Measurements from ENCODE around the gene NPHP4.
A peak's percentile ranks its signal among the peaks of the same experiment; 100 is the strongest.

NPHP4 gene

GRCh38 chr1:5988596-5989285 lies 3.5 kb downstream of the NPHP4 start:
- no peak for DNase-seq

- no peak for DNase-seq
Measured at GRCh38 chr1:5986018-5986417, 6.2 kb downstream of the NPHP4 start.

DNA sequence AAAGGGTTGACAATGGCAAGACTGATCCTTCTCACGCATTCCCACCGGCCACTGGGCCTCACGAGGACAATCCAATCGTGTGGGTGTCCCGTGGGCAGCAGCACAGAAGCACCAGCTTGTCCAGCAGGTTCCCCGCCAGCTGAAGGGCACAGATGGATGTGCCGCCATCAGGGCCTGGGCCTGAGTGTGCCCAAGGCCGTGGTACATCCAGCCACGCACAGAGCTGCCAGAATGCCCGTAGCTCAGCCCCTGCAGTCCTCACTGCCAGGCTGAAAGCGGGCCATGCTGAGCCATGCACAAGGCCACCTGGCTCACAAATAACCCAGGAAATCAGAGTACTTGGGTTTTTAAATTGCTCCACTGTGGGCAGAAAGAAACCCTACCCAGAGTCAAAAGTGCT lies 7.0 kb downstream of the NPHP4 start:
- no peak for DNase-seq

- no peak for DNase-seq
Measured at GRCh38 chr1:5983361-5984103, 8.7 kb downstream of the NPHP4 start.

- no peak for DNase-seq
Measured at GRCh38 chr1:5982868-5983267, 9.4 kb downstream of the NPHP4 start.

DNA sequence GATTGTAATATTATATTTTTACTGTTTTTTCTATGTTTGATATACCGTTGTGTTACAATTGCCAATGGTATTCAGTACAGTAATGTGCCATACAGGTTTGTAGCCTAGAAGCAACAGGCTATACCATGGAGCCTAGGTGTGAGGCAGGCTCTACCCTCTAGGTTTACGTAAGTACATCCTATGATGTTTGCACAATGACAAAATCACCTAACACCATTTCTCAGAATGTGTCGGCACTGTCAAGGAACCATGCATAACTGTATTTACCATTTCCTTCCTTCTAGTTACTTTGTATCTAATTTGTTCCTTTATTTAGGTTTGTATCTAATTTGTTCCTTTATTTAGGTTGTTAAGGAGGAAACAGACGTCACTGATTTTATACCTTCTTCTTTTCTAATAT lies 9.9 kb downstream of the NPHP4 start:
- DNase-seq: no peak

DNA sequence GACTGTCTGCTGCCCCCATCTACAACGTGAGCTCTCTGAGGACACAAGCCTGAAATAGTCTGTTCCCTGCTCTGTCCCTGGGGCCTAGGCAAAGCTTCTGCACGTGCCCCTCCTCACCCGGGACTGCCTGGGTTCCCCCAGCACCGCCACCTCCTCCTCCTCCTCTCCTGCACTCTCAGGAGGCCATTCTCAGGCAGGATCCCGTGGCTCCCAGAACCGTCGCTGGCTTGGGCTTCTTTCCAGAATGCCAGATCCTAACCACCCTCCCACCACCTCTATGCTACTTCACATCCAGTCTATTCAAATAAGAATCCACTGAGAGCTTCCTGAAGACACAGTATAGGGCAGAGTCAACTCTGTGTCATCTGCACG lies 11.2 kb downstream of the NPHP4 start:
- no peak for DNase-seq

DNA sequence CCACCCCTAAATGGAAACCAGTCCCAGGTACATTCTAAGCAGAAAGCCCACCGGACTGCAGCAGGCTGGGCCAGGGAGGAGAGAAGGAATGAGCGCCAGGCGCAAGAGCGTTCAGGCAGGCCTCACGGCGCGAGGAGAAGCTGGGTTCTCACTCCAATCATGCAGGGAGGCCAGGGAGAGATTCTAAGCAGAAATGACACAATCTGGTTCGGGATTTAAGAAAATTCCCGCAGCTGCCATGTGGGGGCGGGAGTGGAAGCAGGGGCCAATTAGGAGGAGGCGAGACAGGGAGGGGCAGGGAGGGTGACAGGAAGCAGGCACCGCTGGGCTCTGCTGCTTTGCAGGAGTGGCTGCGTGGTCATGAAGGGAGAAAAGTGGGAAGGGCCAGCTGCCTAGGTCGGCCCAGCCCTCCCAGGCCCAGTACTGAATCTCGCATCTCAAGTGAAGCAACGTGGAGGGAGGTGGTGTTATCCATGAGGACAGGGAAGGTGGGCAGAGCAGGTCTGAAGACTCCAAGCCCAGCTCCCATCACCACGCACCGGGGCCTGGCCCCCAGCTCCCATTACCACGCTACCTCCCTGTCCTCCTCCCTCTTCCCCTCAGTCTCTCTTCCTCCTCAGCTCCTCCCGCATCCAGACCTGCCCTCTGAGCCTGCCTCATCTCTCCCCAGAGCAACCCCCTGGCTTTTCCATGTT lies 11.8 kb downstream of the NPHP4 start:
- no peak for DNase-seq

- no peak for DNase-seq
Measured at GRCh38 chr1:5979536-5980313, 12.5 kb downstream of the NPHP4 start.

GRCh38 chr1:5978452-5978851 lies 13.8 kb downstream of the NPHP4 start:
- no peak for DNase-seq

- no peak for DNase-seq
Measured at GRCh38 chr1:5977494-5978444, 14.5 kb downstream of the NPHP4 start.

DNA sequence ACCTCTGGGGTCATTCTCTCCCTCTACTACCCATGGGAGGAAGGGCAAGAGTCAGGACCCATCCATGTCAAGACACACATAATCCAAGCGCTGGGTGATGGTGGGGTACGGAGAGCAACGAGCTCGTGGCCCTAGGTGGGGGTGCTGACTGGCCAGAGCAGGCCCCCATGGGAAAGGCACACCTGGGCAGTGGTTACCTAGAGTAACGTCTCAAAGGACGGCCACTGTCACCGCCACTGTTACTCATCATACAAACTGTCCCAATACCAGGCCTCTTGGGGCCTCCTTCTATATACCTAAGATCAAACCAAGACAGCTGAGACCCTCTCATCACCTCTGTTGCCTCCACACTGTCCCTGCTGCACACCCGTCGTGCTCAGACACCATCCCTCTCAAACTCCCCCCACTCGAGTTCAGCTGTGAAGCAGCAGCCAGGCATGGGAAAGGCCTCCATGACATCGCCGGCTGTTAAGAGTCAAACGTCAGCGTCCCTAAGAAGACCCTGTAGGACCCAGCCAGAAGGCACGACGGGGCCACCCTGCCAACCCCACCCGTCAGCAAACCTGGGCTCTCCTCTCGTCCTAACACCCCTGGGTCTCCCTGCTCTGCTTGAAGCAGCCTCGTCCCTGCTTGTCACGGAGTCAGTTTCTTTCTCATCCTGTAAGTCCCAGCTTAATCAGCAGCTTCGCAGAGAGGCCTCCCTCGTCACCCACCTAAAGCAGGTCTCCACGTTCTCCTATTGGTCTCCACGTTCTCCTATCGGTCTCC lies 15.3 kb downstream of the NPHP4 start:
- DNase-seq: no peak

DNA sequence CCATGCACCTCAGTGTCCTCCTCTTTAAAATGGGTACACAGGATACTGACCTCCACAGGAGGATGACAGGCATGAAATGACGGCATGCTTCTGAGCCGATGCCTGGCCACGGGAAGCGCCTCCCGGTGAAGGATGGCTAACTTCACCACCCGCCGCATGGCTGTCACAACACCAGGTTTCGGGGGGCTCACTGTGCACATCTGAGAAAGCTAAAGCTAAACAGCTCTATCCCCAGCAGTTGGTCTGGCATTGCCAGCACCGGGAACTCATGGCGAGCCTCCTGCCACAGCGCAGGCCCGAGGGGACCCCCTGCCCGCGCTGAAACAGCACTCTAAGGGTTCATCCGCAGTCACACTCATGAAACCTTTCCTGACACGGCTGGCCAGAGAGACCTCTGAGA lies 16.0 kb downstream of the NPHP4 start:
- no peak for DNase-seq

DNA sequence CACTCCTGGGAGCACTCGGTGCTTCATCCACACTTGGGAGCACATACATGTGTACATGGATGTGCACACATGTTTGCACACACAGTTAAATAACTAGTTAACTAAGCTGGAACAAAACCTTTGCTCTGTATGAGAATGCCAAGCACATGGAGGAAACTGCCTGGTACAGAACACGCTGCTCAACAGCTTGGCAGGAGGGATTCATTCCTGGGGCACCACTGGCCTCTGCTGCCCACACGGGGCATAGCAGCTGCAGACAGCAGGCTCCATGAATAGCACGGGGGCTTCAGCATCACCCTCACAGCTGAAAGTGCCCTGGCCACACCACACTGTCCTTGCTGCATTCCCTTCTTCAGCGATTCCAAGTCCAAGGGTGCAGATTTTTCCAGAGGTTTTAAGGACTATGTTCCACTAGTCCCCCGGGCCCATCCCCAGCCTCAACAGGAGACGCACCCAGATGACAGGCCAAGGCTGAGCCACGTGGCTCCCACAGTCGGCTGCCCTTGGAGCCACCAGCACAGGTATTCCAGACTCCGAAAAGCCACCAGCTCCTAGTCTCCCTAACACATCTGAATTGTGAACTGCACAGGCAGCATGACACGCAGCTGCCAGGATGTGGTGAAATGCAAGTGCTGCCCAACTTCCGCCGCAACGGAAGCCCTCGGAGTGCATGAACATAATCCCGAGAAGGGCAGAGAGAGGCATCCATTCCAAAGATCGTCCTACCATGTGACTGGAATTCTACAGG lies 16.9 kb downstream of the NPHP4 start:
- no peak for DNase-seq

GRCh38 chr1:5974631-5975030 lies 17.6 kb downstream of the NPHP4 start:
- no peak for DNase-seq

GRCh38 chr1:5973771-5974170 lies 18.5 kb downstream of the NPHP4 start:
- no peak for DNase-seq

- no peak for DNase-seq
Measured at GRCh38 chr1:5972198-5972520, 20.1 kb downstream of the NPHP4 start.

DNA sequence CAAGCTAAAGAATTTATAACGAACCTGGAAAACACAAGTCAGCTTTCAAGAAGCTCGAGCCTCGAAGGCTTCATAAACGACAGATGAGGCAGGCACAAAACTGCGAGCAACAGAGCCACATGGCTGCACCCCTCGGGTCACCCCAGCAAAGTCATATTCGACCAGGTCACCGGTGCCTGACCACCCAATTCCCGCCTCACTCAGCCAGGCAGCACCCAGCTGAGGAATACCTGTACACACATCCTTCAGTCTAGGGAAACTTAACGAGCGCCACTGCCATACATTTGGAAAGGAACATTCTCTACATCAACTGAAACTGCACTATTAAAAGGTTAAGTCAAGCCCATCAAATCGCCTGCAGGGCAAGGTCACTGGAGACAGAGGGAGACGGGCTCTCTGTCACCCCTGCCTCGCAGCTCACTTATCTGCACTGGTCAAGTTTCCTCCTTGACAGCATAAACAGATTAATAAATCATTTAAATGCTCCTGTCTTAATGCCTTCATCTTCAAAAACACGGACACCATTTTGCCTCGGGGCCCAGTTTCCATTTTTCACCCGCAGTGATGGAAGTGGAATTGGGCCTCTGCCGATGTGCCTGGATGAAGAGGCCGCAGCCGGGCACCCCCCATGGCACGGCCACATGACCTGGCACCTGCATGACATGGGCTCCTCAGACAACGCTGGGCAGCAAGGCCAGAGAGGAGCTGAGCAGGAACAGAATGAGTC lies 20.6 kb downstream of the NPHP4 start:
- no peak for DNase-seq

DNA sequence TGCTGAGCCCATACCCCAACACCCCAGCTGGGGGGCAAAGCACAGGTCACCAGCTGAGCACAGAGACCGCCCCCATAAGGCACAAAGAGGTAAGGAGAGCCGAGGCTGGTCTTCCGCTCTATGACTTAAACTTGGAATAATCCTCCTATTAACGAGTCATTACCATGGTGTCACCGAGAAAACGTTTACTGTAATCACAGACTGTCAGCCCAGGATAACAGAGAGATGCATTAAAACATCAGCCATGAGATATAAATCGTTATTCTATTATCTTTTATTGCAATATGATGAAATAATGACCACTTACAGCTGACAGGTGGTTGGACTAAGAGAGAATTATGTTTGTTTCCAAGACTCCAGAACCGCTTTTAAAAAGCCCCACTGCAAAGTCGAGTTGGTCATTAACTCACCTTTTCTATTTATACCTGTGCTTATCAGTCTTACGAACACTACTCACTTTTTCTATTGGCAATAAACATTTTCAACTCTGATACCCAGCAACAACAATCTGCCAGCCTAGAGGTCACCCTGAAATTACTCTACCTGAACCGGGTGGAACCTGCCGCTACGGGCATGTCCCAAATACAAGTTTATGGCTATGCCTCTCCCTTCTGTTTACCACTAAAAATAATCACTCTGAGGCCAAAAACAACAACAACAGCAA lies 21.5 kb downstream of the NPHP4 start:
- peak; percentile 60 for DNase-seq

- DNase-seq: no peak
Measured at GRCh38 chr1:5969168-5969567, 23.1 kb downstream of the NPHP4 start.

All from NCI-H1417 treated with DMSO at 0.1 percent for 48 hours (cell line).